Gastroesophageal sphincter (tissue), 3 donors: Measurements from ENCODE around the gene SSBP3.

ENCODE experiments used
- CTCF ChIP-seq, 4 experiments: fragments of 200-600 bp in 2 of 4; fragments of 450-650 bp in 2 of 4; sonication (generic) in 1 of 4; IDR thresholded peaks; one replicate each; pipeline ENCODE4 v1.5.1; 2017 to 2019; ENCODE audit warnings: antibody characterized with exemption in 4 of 4, mild to moderate bottlenecking in 2 of 4, moderate library complexity in 2 of 4
- POLR2A ChIP-seq, 2 donors: fragments of 450-650 bp; IDR thresholded peaks; one replicate each; pipeline ENCODE4 v1.6.1; 2017; ENCODE audit warnings: antibody characterized with exemption in 2 of 2, mild to moderate bottlenecking in 2 of 2, moderate library complexity in 1 of 2
- POLR2AphosphoS5 ChIP-seq: sonication (generic); formaldehyde crosslinking; IDR thresholded peaks from one replicate; pipeline ENCODE4 v1.6.1; 2017; ENCODE audit warnings: antibody characterized with exemption

- no peak for TF ChIP-seq CTCF (IDR thresholded peaks at IDR 0.05)
- TF ChIP-seq POLR2AphosphoS5 = no peak
- TF ChIP-seq POLR2A (IDR thresholded peaks at IDR 0.05) = no peak
These were observed 10.2 kb upstream of the SSBP3 start for GRCh38 chr1:54416435-54416834.
